DND-41 (cell line): ENCODE measurements around the gene CCL14.
A peak's percentile ranks its signal among the peaks of the same experiment; 100 is the strongest.

Experiments
- ATAC-seq: fragments of 200-7000 bp; cut with Tn5 transposase; 3 replicates; pipeline ENCODE4 v1.9.1; 2021; ENCODE audit warnings: low read depth; ENCODE audit not compliant: insufficient read depth
- DNase-seq: peaks from one replicate; pipeline ENCODE4 v3.0.0-alpha.2; 2020
- H2AFZ ChIP-seq: 2 replicates; pipeline ENCODE4 v1.6.0; 2012; ENCODE audit warnings: low read depth, low read length
- H3K27ac ChIP-seq: 2 replicates; pipeline ENCODE4 v1.5.1; 2012; ENCODE audit warnings: low read length, inconsistent platforms
- H3K27me3 ChIP-seq: fragments of 200-600 bp; sonication (generic); 2 replicates; pipeline ENCODE4 v1.6.0; 2012; ENCODE audit warnings: low read length, mild to moderate bottlenecking, inconsistent platforms; ENCODE audit not compliant: insufficient read depth, poor library complexity
- H3K36me3 ChIP-seq: 2 replicates; pipeline ENCODE4 v1.5.1; 2012; ENCODE audit warnings: low read length, inconsistent platforms; ENCODE audit not compliant: insufficient read depth
- H3K4me1 ChIP-seq: 2 replicates; pipeline ENCODE4 v1.5.1; 2012; ENCODE audit warnings: mild to moderate bottlenecking, low read length; ENCODE audit not compliant: insufficient read depth
- H3K4me2 ChIP-seq: 2 replicates; pipeline ENCODE4 v1.6.0; 2012; ENCODE audit warnings: mild to moderate bottlenecking, moderate library complexity, low read length, inconsistent platforms; ENCODE audit not compliant: insufficient read depth
- H3K4me3 ChIP-seq, 2 experiments: fragments of 200-600 bp in 1 of 2; shearing (Covaris generic) in 1 of 2; 2 replicates each; pipeline ENCODE4 v1.5.1; 2012 to 2016; ENCODE audit warnings: inconsistent platforms in 2 of 2, low read length in 2 of 2, mild to moderate bottlenecking in 2 of 2, low read depth in 1 of 2, moderate library complexity in 1 of 2
- H3K79me2 ChIP-seq: 2 replicates; pipeline ENCODE4 v1.6.0; 2012; ENCODE audit warnings: low read length, inconsistent platforms; ENCODE audit not compliant: insufficient read depth
- H3K9ac ChIP-seq: 2 replicates; pipeline ENCODE4 v1.6.0; 2012; ENCODE audit warnings: low read depth, mild to moderate bottlenecking, inconsistent platforms, low read length, moderate library complexity
- H3K9me3 ChIP-seq: 2 replicates; pipeline ENCODE4 v1.5.1; 2012; ENCODE audit warnings: low read length, moderate library complexity, mild to moderate bottlenecking, inconsistent platforms; ENCODE audit not compliant: insufficient read depth, severe bottlenecking
- H4K20me1 ChIP-seq: 2 replicates; pipeline ENCODE4 v1.6.0; 2012; ENCODE audit warnings: low read length; ENCODE audit not compliant: insufficient read depth
- CTCF ChIP-seq: IDR thresholded peaks from 2 replicates; pipeline ENCODE4 v1.5.1; 2012; ENCODE audit warnings: borderline replicate concordance, low read length, moderate library complexity, mild to moderate bottlenecking; ENCODE audit not compliant: poor library complexity, severe bottlenecking; ENCODE audit errors: extremely low read depth
- EZH2 ChIP-seq: IDR thresholded peaks from 3 replicates; pipeline ENCODE4 v1.6.1; 2012; ENCODE audit warnings: borderline replicate concordance, low read depth, mild to moderate bottlenecking, moderate library complexity, low read length, inconsistent platforms; ENCODE audit not compliant: severe bottlenecking

The CCL14 gene

GRCh38 chr17:35947156-35947585, 39.4 kb downstream of the CCL14 start:
- H3K4me1 ChIP-seq = peaks cover 7% of the 10 kb centered on the region; the same call in 1 of the 2 replicates
- ATAC-seq = peak; percentile 87

GRCh38 chr17:35944151-35944550, 42.4 kb downstream of the CCL14 start:
- no peaks in the 10 kb centered on the region for H3K9me3 ChIP-seq
- no peak overlapping the region for H3K4me2 ChIP-seq
- no peak overlapping the region for H2AFZ ChIP-seq
- H4K20me1 ChIP-seq = no peaks in the 10 kb centered on the region
- H3K9ac ChIP-seq = no peak overlapping the region
- no peak overlapping the region for H3K27ac ChIP-seq
- H3K79me2 ChIP-seq = no peaks in the 10 kb centered on the region
- no peak overlapping the region for H3K4me3 ChIP-seq
- H3K27me3 ChIP-seq = no peaks in the 10 kb centered on the region
- H3K4me1 ChIP-seq = peaks cover 7% of the 10 kb centered on the region; the same call in 1 of the 2 replicates
- no peak for ATAC-seq
- no peak for DNase-seq
- H3K36me3 ChIP-seq = no peaks in the 10 kb centered on the region
- no peak for TF ChIP-seq EZH2
- TF ChIP-seq CTCF = no peak

More at GRCh38 chr17:35947156-35947585, 39.4 kb downstream of the CCL14 start:
- no peaks in the 10 kb centered on the region for H3K79me2 ChIP-seq
- no peaks in the 10 kb centered on the region for H4K20me1 ChIP-seq
- DNase-seq = peak; percentile 67
- no peaks in the 10 kb centered on the region for H3K36me3 ChIP-seq
- H3K9me3 ChIP-seq = no peaks in the 10 kb centered on the region
- TF ChIP-seq EZH2 = no peak
- peak; percentile 83 for TF ChIP-seq CTCF
- H2AFZ ChIP-seq = no peak overlapping the region
- H3K27me3 ChIP-seq = peaks cover 5% of the 10 kb centered on the region
- no peak overlapping the region for H3K27ac ChIP-seq
- H3K4me3 ChIP-seq = no peak overlapping the region
- H3K9ac ChIP-seq = no peak overlapping the region
- H3K4me2 ChIP-seq = no peak overlapping the region

- no peak for ATAC-seq
- H3K9ac ChIP-seq = no peak within 1 kb of the TSS
- H3K4me3 ChIP-seq = no peak within 1 kb of the TSS
- H3K9me3 ChIP-seq = no peaks in the 10 kb centered on the region
- DNase-seq = no peak
- H4K20me1 ChIP-seq = no peaks in the 10 kb centered on the region
- H3K79me2 ChIP-seq = no peaks in the 10 kb centered on the region
- no peak within 1 kb of the TSS for H3K4me2 ChIP-seq
- H3K36me3 ChIP-seq = no peaks in the 10 kb centered on the region
- H2AFZ ChIP-seq = no peak within 1 kb of the TSS
- H3K4me1 ChIP-seq = peaks cover 7% of the 10 kb centered on the region; the same call in 1 of the 2 replicates
- no peak within 1 kb of the TSS for H3K27ac ChIP-seq
- no peaks in the 10 kb centered on the region for H3K27me3 ChIP-seq
- no peak for TF ChIP-seq CTCF
- TF ChIP-seq EZH2 = no peak
These were observed 43.0 kb downstream of the CCL14 start, which contains the start of gene LYZL6 for GRCh38 chr17:35943537-35943936. Gene LYZL6 (minus strand): TSS chr17:35943713. CDS start chr17:35939356, 4,357 bp downstream.
